Measurements from ENCODE around the gene MMP24.
A peak's percentile ranks its signal among the peaks of the same experiment; 100 is the strongest.

MMP24 gene

DNA sequence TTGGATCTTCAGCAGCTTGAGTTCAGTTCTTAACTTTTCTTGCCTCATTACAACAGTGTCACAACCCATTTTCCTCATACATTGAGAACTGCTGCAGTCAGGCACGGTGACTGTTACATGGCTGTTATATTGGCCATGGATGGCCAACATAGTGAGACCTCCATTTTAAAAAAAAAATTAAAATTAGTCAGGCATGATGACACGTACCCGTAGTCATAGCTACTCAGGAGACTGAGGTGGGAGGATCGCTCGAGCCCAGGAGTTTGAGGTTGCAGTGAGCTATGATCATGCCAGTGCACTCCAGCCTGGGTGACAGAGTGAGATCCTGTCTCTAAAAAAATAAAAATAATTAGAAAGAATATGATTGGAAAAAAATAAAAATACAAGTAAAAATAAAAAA is 9.9 kb upstream of the MMP24 start:
- no peaks in the 10 kb centered on the region for H3K36me3 ChIP-seq (ENCODE audit: control insufficient read depth, insufficient read depth, low read length)
- no peak for DNase-seq
- no peak overlapping the region for H3K4me3 ChIP-seq (ENCODE audit: insufficient read depth, low read depth, low read length, poor library complexity, severe bottlenecking)
- no peaks in the 10 kb centered on the region for H3K4me1 ChIP-seq (ENCODE audit: control insufficient read depth, insufficient read depth, low read length, poor library complexity, severe bottlenecking)
- H3K27ac ChIP-seq (ENCODE audit: insufficient read depth, low read length, poor library complexity, severe bottlenecking), result no peak overlapping the region
- no peaks in the 10 kb centered on the region for H3K27me3 ChIP-seq (replicated peaks; ENCODE audit: control insufficient read depth, insufficient read depth, low read length, poor library complexity, severe bottlenecking)
- H3K9me3 ChIP-seq (ENCODE audit: control insufficient read depth, low read length), result no peaks in the 10 kb centered on the region

DNA sequence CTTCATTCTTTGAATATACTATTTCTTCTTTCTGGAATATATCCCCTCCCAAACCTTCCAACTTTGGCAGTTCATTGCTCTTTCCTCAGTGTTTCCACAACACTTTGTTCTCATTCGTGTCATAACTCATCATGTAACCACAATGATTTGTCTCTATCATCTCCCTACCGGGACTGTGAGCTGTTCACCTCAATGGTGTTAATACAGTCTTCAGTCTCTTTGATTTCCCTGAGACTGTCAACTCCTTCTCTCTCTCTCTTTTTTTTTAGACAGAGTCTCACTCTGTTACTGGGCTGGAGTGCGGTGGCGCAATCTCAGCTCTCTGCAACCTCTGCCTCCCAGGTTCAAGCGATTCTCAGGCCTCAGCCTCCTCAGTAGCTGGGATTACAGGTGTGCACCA is 2.5 kb upstream of the MMP24 start:
- Histone ChIP-seq H3K27me3 (replicated peaks; ENCODE audit: control insufficient read depth, insufficient read depth, low read length, poor library complexity, severe bottlenecking) (peaks cover 3% of the 10 kb centered on the region), H3K4me1 (ENCODE audit: control insufficient read depth, insufficient read depth, low read length, poor library complexity, severe bottlenecking) (no peaks in the 10 kb centered on the region), H3K4me3 (ENCODE audit: insufficient read depth, low read depth, low read length, poor library complexity, severe bottlenecking) (no peak overlapping the region), H3K36me3 (ENCODE audit: control insufficient read depth, insufficient read depth, low read length) (no peaks in the 10 kb centered on the region), H3K27ac (ENCODE audit: insufficient read depth, low read length, poor library complexity, severe bottlenecking) (no peak overlapping the region), H3K9me3 (ENCODE audit: control insufficient read depth, low read length) (no peaks in the 10 kb centered on the region)
- DNase-seq, result no peak

DNA sequence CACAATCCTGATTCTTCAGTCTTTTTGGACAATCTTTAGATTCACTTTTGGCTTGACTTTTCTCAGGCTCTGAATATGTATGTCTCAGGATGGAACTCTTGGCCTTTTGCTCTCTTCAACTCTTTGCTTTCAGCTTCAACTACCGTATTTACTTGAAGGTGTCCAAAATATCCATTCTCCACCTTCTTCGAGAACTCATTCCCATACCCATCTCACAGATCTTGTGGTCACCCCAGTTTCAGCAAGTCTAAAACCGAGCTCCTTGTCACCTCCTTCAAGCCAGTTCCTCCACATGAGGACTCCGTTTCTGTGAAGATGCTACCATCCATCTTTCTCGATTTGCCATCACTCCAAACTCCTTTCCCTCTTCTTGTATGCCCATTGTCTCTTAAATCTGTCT is 2.0 kb upstream of the MMP24 start:
- Histone ChIP-seq H3K9me3 (ENCODE audit: control insufficient read depth, low read length) (no peaks in the 10 kb centered on the region), H3K36me3 (ENCODE audit: control insufficient read depth, insufficient read depth, low read length) (no peaks in the 10 kb centered on the region), H3K4me3 (ENCODE audit: insufficient read depth, low read depth, low read length, poor library complexity, severe bottlenecking) (no peak overlapping the region), H3K27ac (ENCODE audit: insufficient read depth, low read length, poor library complexity, severe bottlenecking) (no peak overlapping the region), H3K27me3 (replicated peaks; ENCODE audit: control insufficient read depth, insufficient read depth, low read length, poor library complexity, severe bottlenecking) (peaks cover 3% of the 10 kb centered on the region), H3K4me1 (ENCODE audit: control insufficient read depth, insufficient read depth, low read length, poor library complexity, severe bottlenecking) (no peaks in the 10 kb centered on the region)
- no peak for DNase-seq

DNA sequence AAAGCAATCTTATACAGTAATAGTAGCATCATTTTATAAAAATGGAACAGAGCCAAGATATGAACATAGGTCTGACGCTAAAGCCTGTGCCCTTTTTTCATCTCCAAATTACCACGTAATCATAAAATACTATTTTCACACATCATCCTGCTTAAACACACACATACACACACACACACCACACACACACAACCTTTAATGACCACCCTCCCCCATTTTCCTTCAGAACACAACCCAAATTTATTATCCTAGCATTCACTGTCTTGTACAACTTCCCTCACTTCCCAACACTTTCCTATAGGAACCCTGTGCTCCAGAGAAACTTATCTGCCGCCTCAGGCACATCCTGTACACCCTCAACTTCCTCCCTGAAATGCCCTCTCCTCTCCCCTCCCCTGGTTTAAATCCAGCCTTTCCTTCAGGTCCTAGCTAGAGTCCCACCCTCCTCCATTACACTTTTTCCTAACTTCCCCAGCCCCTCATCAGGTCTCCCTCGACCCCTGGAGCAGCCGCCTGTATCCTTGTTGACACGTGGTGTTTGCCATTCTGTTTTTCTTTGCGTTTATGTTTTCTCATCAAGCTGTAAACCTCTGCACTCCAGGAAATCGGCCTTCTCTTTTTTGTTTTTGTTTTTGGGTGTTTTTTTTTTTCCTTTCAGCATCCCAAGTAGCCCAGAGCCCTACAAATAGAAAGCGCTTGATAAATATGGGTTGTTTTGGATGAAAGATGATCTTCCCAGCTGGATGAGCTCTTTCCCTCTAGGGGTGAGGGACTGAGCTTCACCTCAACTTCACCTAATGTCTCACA is 968 bp upstream of the MMP24 start:
- Histone ChIP-seq H3K36me3 (ENCODE audit: control insufficient read depth, insufficient read depth, low read length) (no peaks in the 10 kb centered on the region), H3K27ac (ENCODE audit: insufficient read depth, low read length, poor library complexity, severe bottlenecking) (no peak overlapping the region), H3K4me3 (ENCODE audit: insufficient read depth, low read depth, low read length, poor library complexity, severe bottlenecking) (no peak overlapping the region), H3K9me3 (ENCODE audit: control insufficient read depth, low read length) (no peaks in the 10 kb centered on the region), H3K27me3 (replicated peaks; ENCODE audit: control insufficient read depth, insufficient read depth, low read length, poor library complexity, severe bottlenecking) (peaks cover 3% of the 10 kb centered on the region), H3K4me1 (ENCODE audit: control insufficient read depth, insufficient read depth, low read length, poor library complexity, severe bottlenecking) (no peaks in the 10 kb centered on the region)
- no peak for DNase-seq

DNA sequence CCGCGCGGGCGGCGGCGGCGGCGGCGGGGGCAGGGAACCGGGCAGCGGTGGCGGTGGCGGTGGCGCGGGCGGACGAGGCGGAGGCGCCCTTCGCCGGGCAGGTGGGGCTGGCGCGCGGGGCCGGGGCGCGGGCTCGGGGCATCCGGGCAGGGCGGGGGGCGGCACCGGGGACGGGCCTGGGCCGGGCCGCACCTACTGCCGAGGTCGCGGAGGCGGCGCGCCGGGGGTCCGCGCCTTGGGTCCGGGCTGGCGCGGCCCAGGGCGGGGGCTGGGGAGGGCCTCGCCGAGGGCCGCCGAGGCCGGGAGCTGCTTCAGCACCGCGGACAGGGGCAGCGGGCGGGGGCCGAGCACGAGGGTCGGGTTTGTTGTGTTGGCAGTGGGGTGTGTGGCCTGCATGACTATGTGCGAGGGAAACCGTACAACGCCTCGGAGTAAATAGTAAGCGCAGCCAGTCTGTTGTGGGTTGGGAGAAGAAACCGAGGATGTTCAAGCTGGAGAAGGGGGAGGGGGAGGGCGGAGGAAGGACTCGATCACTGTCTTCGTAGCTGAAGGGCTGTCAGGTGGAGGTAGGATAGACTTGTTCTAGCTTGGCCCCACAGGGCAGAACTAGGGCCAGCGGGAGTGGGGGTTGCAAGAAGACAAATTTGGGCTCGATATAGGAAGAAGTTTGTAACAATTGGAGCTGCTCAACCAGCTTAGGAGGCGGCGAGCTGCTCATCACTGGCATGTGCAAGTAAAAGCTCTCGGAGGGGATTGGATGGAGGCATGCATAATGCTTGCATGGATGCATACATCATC is 593 bp downstream of the MMP24 start:
- H3K36me3 ChIP-seq (ENCODE audit: control insufficient read depth, insufficient read depth, low read length), result no peaks in the 10 kb centered on the region
- H3K4me1 ChIP-seq (ENCODE audit: control insufficient read depth, insufficient read depth, low read length, poor library complexity, severe bottlenecking), result no peaks in the 10 kb centered on the region
- H3K27me3 ChIP-seq (replicated peaks; ENCODE audit: control insufficient read depth, insufficient read depth, low read length, poor library complexity, severe bottlenecking), result peaks cover 3% of the 10 kb centered on the region
- DNase-seq, result peak in 1 of 3 donors; percentile 5
- no peak overlapping the region for H3K4me3 ChIP-seq (ENCODE audit: insufficient read depth, low read depth, low read length, poor library complexity, severe bottlenecking)
- H3K9me3 ChIP-seq (ENCODE audit: control insufficient read depth, low read length), result no peaks in the 10 kb centered on the region
- H3K27ac ChIP-seq (ENCODE audit: insufficient read depth, low read length, poor library complexity, severe bottlenecking), result no peak overlapping the region

DNA sequence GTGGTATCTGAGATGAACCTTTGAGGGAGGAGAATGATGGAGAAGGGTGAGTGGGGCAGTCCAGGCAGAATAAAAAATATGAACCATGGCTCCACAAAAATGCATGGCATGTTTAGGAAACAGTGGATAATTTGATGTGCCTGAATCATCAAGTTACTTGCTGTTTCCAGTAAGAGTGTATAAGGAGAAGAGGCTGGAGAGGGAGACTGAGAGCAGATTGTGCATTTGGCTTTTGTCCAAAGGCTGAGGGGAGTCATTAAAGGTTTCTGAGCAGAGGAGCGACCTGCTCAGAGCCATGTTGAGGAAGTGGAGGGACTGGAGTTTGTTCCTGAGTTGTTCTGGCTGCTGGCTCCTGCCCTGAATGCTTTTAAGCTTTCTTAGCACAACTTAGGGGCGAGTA is 6.1 kb downstream of the MMP24 start:
- no peak for DNase-seq

DNA sequence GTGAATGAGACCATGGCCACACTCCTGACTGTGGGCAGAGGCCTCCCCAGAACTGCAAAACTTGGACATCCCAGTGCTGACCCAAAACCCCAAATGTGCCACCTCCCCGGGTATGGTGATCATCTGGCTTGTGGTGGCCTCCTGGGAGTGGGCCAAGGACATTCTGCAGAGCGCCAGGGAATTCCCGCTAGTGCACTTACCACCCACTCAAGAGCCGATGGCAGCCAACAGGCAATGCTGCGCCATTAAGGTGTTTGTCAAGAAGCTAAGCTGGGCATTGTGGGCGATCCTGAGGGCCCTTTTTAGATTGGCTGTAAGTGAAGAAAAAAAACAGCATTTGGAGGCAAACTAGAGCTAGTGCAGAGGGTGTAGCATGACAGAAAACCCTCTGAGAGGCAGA is 9.4 kb downstream of the MMP24 start:
- no peak for DNase-seq
- Histone ChIP-seq H3K36me3 (ENCODE audit: control insufficient read depth, insufficient read depth, low read length) (peaks cover 8% of the 10 kb centered on the region), H3K27ac (ENCODE audit: insufficient read depth, low read length, poor library complexity, severe bottlenecking) (no peak overlapping the region), H3K4me3 (ENCODE audit: insufficient read depth, low read depth, low read length, poor library complexity, severe bottlenecking) (no peak overlapping the region), H3K27me3 (replicated peaks; ENCODE audit: control insufficient read depth, insufficient read depth, low read length, poor library complexity, severe bottlenecking) (no peaks in the 10 kb centered on the region), H3K4me1 (ENCODE audit: control insufficient read depth, insufficient read depth, low read length, poor library complexity, severe bottlenecking) (no peaks in the 10 kb centered on the region), H3K9me3 (ENCODE audit: control insufficient read depth, low read length) (no peaks in the 10 kb centered on the region)

More for the DNA sequence above, 6.1 kb downstream of the MMP24 start:
- Histone ChIP-seq H3K9me3 (ENCODE audit: control insufficient read depth, low read length) (no peaks in the 10 kb centered on the region), H3K27me3 (replicated peaks; ENCODE audit: control insufficient read depth, insufficient read depth, low read length, poor library complexity, severe bottlenecking) (no peaks in the 10 kb centered on the region), H3K4me1 (ENCODE audit: control insufficient read depth, insufficient read depth, low read length, poor library complexity, severe bottlenecking) (no peaks in the 10 kb centered on the region), H3K27ac (ENCODE audit: insufficient read depth, low read length, poor library complexity, severe bottlenecking) (no peak overlapping the region), H3K36me3 (ENCODE audit: control insufficient read depth, insufficient read depth, low read length) (peaks cover 8% of the 10 kb centered on the region), H3K4me3 (ENCODE audit: insufficient read depth, low read depth, low read length, poor library complexity, severe bottlenecking) (no peak overlapping the region)

DNA sequence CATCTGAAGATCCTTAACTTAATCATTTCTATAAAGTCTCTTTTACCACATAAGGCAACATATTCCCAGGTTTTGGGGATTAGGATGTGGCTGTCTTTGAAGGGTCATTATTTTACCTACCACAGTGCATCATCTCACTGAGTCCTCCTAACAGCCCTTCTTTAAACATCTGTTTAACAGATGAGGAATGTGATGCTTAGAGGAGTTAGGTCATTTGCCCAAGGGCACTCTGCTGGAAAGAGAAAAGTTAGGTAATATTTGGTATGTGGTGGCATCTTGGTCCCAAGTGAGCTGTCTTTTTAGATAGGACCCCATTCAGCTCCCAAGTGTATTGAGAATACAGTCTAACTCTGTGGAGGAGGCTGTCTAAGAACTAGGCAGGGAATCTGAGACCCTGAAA is 11.0 kb downstream of the MMP24 start:
- Histone ChIP-seq H3K4me1 (ENCODE audit: control insufficient read depth, insufficient read depth, low read length, poor library complexity, severe bottlenecking) (no peaks in the 10 kb centered on the region), H3K4me3 (ENCODE audit: insufficient read depth, low read depth, low read length, poor library complexity, severe bottlenecking) (no peak overlapping the region), H3K36me3 (ENCODE audit: control insufficient read depth, insufficient read depth, low read length) (peaks cover 8% of the 10 kb centered on the region), H3K27me3 (replicated peaks; ENCODE audit: control insufficient read depth, insufficient read depth, low read length, poor library complexity, severe bottlenecking) (no peaks in the 10 kb centered on the region), H3K9me3 (ENCODE audit: control insufficient read depth, low read length) (no peaks in the 10 kb centered on the region), H3K27ac (ENCODE audit: insufficient read depth, low read length, poor library complexity, severe bottlenecking) (no peak overlapping the region)
- DNase-seq, result no peak

DNA sequence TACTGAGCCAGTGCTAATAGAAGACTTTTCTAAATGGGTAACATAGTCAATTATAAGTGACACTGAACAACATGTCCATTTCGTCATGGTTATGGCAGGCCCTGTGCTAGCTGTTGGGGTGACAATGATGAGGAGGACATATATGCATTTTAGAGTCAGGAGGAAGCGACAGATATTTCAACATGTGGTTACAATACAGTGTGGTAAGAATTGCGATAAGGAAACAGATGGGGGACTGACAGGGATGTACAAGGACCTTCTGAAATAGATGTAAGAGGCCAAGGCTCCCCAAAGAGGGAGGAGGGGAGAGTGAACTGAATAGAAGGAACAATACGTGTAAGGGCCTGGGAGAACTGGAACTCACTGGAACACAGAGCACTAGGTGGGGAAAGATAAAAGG is 11.7 kb downstream of the MMP24 start:
- no peak overlapping the region for H3K27ac ChIP-seq (ENCODE audit: insufficient read depth, low read length, poor library complexity, severe bottlenecking)
- no peaks in the 10 kb centered on the region for H3K9me3 ChIP-seq (ENCODE audit: control insufficient read depth, low read length)
- DNase-seq, result no peak
- no peaks in the 10 kb centered on the region for H3K27me3 ChIP-seq (replicated peaks; ENCODE audit: control insufficient read depth, insufficient read depth, low read length, poor library complexity, severe bottlenecking)
- H3K36me3 ChIP-seq (ENCODE audit: control insufficient read depth, insufficient read depth, low read length), result peaks cover 8% of the 10 kb centered on the region
- no peaks in the 10 kb centered on the region for H3K4me1 ChIP-seq (ENCODE audit: control insufficient read depth, insufficient read depth, low read length, poor library complexity, severe bottlenecking)
- H3K4me3 ChIP-seq (ENCODE audit: insufficient read depth, low read depth, low read length, poor library complexity, severe bottlenecking), result no peak overlapping the region

DNA sequence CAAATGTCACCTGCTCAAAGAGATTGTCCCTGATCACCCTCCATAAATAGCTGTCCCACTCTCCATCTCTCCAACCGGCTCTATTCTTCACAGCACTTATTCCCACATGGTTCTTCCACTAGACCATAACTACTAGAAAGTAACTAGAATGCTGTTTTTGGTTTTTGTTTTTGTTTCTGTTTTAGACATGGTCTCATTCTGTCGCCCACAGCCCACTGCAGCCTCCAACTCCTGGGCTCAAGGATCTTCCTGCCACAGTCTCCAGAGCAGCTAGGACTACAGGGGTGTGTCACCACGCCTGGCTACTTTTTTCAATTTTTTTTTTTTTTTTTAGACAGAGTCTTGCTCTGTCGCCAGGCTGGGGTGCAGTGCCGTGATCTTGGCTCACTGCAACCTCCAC is 12.2 kb downstream of the MMP24 start:
- H3K27ac ChIP-seq (ENCODE audit: insufficient read depth, low read length, poor library complexity, severe bottlenecking), result no peak overlapping the region
- H3K27me3 ChIP-seq (replicated peaks; ENCODE audit: control insufficient read depth, insufficient read depth, low read length, poor library complexity, severe bottlenecking), result no peaks in the 10 kb centered on the region
- no peak overlapping the region for H3K4me3 ChIP-seq (ENCODE audit: insufficient read depth, low read depth, low read length, poor library complexity, severe bottlenecking)
- H3K36me3 ChIP-seq (ENCODE audit: control insufficient read depth, insufficient read depth, low read length), result peaks cover 8% of the 10 kb centered on the region
- DNase-seq, result no peak
- no peaks in the 10 kb centered on the region for H3K9me3 ChIP-seq (ENCODE audit: control insufficient read depth, low read length)
- H3K4me1 ChIP-seq (ENCODE audit: control insufficient read depth, insufficient read depth, low read length, poor library complexity, severe bottlenecking), result no peaks in the 10 kb centered on the region

Measured in effector memory CD4-positive, alpha-beta T cell (primary cell).